Heart left ventricle (tissue), 13 donors: ENCODE measurements around the gene CIDEC.

ENCODE experiments used
- POLR2A ChIP-seq, 2 donors: fragments of 450-650 bp; IDR thresholded peaks; one replicate each; pipeline ENCODE4 v1.6.1; 2017; ENCODE audit warnings: antibody characterized with exemption in 2 of 2, mild to moderate bottlenecking in 2 of 2, moderate library complexity in 2 of 2
- TF ChIP-seq, protein P1 (sequence below), 12 donors: fragments of 200-600 bp; sonication (generic) in 4 of 12; IDR thresholded peaks; one replicate each; pipeline versions ENCODE4 v1.5.0 to v1.8.0; 2018 to 2022; ENCODE audit warnings: antibody characterized with exemption in 12 of 12, mild to moderate bottlenecking in 5 of 12
- donor health status: ischemic (EF 13 %, LVEDD 7.1; RV severe dilation, severe dysfunction).
- donor health status: DM: no; HTN: yes; CAD: no.
- donor health status: DM: no; HTN: no; CAD: no.
- donor health status: ischemic (EF 25% LVEDD 6.9; RV normal size, moderate dysfunction).
- donor health status: ischemic (EF 25% LVEDD 5.7; RV mildly dilated, moderate dysfunction).
- donor health status: ischemic (EF 35%, LVEDD 5.7; RV mildly dilated, moderate dysfunction).
- donor health status: nonischemic (EF 11% LVEDD 7.7; RV severe dilation, severe dysfunction).
- donor health status: DM: yes; HTN: yes; CAD: no.
- donor health status: PGD.
- donor health status: ischemic (EF 29% LVEDD 5.4; RV normal size, mild dysfunction).
- donor health status: nonischemic (EF 23%, LVEDD 6.1; RV moderate dilation, normal function).

GRCh38 chr3:9887480-9887879, 7.4 kb upstream of the CIDEC start:
- no peak for TF ChIP-seq POLR2A (IDR thresholded peaks at IDR 0.05)
- TF ChIP-seq, protein P1, sequence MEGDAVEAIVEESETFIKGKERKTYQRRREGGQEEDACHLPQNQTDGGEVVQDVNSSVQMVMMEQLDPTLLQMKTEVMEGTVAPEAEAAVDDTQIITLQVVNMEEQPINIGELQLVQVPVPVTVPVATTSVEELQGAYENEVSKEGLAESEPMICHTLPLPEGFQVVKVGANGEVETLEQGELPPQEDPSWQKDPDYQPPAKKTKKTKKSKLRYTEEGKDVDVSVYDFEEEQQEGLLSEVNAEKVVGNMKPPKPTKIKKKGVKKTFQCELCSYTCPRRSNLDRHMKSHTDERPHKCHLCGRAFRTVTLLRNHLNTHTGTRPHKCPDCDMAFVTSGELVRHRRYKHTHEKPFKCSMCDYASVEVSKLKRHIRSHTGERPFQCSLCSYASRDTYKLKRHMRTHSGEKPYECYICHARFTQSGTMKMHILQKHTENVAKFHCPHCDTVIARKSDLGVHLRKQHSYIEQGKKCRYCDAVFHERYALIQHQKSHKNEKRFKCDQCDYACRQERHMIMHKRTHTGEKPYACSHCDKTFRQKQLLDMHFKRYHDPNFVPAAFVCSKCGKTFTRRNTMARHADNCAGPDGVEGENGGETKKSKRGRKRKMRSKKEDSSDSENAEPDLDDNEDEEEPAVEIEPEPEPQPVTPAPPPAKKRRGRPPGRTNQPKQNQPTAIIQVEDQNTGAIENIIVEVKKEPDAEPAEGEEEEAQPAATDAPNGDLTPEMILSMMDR (IDR thresholded peaks at IDR 0.05), result no peak
